HEK293 (cell line): ENCODE data around the gene PTPRJ.

Source experiments
- CTCF ChIA-PET: fragments of 350-600 bp; formaldehyde crosslinking; extraction: SDS; loops from one replicate; lab custom pipeline; 2021; ENCODE audit warnings: antibody characterized with exemption; lab: Yijun Ruan, JAX
- POLR2A ChIA-PET: fragments of 300-600 bp; formaldehyde crosslinking; extraction: SDS; loops from one replicate; lab custom pipeline; 2020; ENCODE audit warnings: antibody characterized with exemption, inconsistent platforms; lab: Yijun Ruan, JAX
- H3K27ac ChIP-seq: fragments of 200-500 bp; sonication (Bioruptor generic); 2 replicates; pipeline ENCODE4 v1.5.1; 2014; ENCODE audit warnings: low read depth, low read length, control low read depth, inconsistent platforms; ENCODE audit errors: extremely low read depth
- H3K36me3 ChIP-seq, 2 experiments: fragments of 200-500 bp in 1 of 2; sonication (Bioruptor generic) in 1 of 2; 1 replicate in 1 of 2; 2 replicates in 1 of 2; pipeline ENCODE4 v1.5.1; 2014 to 2017; ENCODE audit warnings: inconsistent platforms in 2 of 2, low read length in 2 of 2; ENCODE audit not compliant: control insufficient read depth in 2 of 2, insufficient read depth in 1 of 2
- H3K4me1 ChIP-seq: fragments of 200-500 bp; sonication (Bioruptor generic); 2 replicates; pipeline ENCODE4 v1.5.1; 2014; ENCODE audit warnings: mild to moderate bottlenecking, low read length, inconsistent platforms; ENCODE audit not compliant: control insufficient read depth, insufficient read depth
- H3K4me3 ChIP-seq: 2 replicates; pipeline ENCODE4 v1.5.1; 2011; ENCODE audit warnings: low read depth, mild to moderate bottlenecking, control low read depth, low read length, moderate library complexity
- H3K9me3 ChIP-seq: fragments of 200-500 bp; sonication (Bioruptor generic); 2 replicates; pipeline ENCODE4 v1.5.1; 2014; ENCODE audit warnings: low read depth, low read length, inconsistent platforms; ENCODE audit not compliant: control insufficient read depth, insufficient read depth
- BCL11A ChIP-seq: fragments of 450-650 bp; formaldehyde crosslinking; IDR thresholded peaks from 2 replicates; pipeline ENCODE4 v1.5.1; 2016; ENCODE audit warnings: low read depth, missing biosample characterization, missing genetic modification characterization
- HOXC10 ChIP-seq: sonication (generic); formaldehyde crosslinking; IDR thresholded peaks from 2 replicates; pipeline ENCODE4 v1.8.1; 2023; ENCODE audit warnings: mild to moderate bottlenecking, missing genetic modification reagents
- IKZF3 ChIP-seq: fragments of 450-650 bp; IDR thresholded peaks from 2 replicates; pipeline ENCODE4 v1.5.0; 2018; ENCODE audit warnings: missing biosample characterization, mild to moderate bottlenecking, missing genetic modification characterization, moderate library complexity
- KLF7 ChIP-seq: fragments of 450-650 bp; formaldehyde crosslinking; IDR thresholded peaks from 2 replicates; pipeline ENCODE4 v1.5.1; 2016; ENCODE audit warnings: missing biosample characterization, missing genetic modification characterization, borderline replicate concordance
- KLF9 ChIP-seq: fragments of 450-650 bp; formaldehyde crosslinking; IDR thresholded peaks from 2 replicates; pipeline ENCODE4 v1.5.1; 2016; ENCODE audit warnings: missing biosample characterization, missing genetic modification characterization, low read depth
- MYNN ChIP-seq: fragments of 450-650 bp; formaldehyde crosslinking; IDR thresholded peaks from 2 replicates; pipeline ENCODE4 v1.5.1; 2016; ENCODE audit warnings: missing biosample characterization, missing genetic modification characterization, borderline replicate concordance
- PRDM1 ChIP-seq: fragments of 450-650 bp; formaldehyde crosslinking; IDR thresholded peaks from 2 replicates; pipeline ENCODE4; 2016; ENCODE audit warnings: missing biosample characterization, missing genetic modification characterization
- RBAK ChIP-seq: fragments of 450-650 bp; formaldehyde crosslinking; IDR thresholded peaks from 2 replicates; pipeline ENCODE4 v1.5.1; 2016; ENCODE audit warnings: missing biosample characterization, missing genetic modification characterization
- YY1 ChIP-seq: fragments of 450-650 bp; formaldehyde crosslinking; IDR thresholded peaks from 2 replicates; pipeline ENCODE4 v1.5.1; 2018; ENCODE audit warnings: missing biosample characterization, missing genetic modification characterization
- YY2 ChIP-seq: fragments of 450-650 bp; formaldehyde crosslinking; IDR thresholded peaks from 2 replicates; pipeline ENCODE4 v1.5.1; 2016; ENCODE audit warnings: missing biosample characterization, missing genetic modification characterization
- ZNF335 ChIP-seq: fragments of 450-650 bp; formaldehyde crosslinking; conservative IDR thresholded peaks from 2 replicates; pipeline ENCODE4 v1.5.1; 2016; ENCODE audit warnings: missing biosample characterization, missing genetic modification characterization
- ZNF404 ChIP-seq: fragments of 450-650 bp; formaldehyde crosslinking; IDR thresholded peaks from 2 replicates; pipeline ENCODE4 v1.5.1; 2017; ENCODE audit warnings: missing biosample characterization, missing genetic modification characterization
- ZNF510 ChIP-seq: fragments of 450-650 bp; formaldehyde crosslinking; IDR thresholded peaks from 2 replicates; pipeline ENCODE4 v1.5.1; 2018; ENCODE audit warnings: mild to moderate bottlenecking, missing genetic modification characterization, missing biosample characterization; ENCODE audit not compliant: insufficient replicate concordance
- ZNF549 ChIP-seq: fragments of 450-650 bp; IDR thresholded peaks from 2 replicates; pipeline ENCODE4 v1.5.1; 2018; ENCODE audit warnings: missing biosample characterization, missing genetic modification characterization, mild to moderate bottlenecking, inconsistent platforms, moderate library complexity
- ZNF596 ChIP-seq: fragments of 450-650 bp; IDR thresholded peaks from 2 replicates; pipeline ENCODE4 v1.5.0; 2018; ENCODE audit warnings: missing biosample characterization, mild to moderate bottlenecking, missing genetic modification characterization, moderate library complexity
- ZNF624 ChIP-seq: fragments of 450-650 bp; formaldehyde crosslinking; IDR thresholded peaks from 2 replicates; pipeline ENCODE4 v1.5.1; 2017; ENCODE audit warnings: missing biosample characterization, missing genetic modification characterization
- ZNF677 ChIP-seq: fragments of 450-650 bp; IDR thresholded peaks from 2 replicates; pipeline ENCODE4 v1.5.0; 2018; ENCODE audit warnings: missing biosample characterization, mild to moderate bottlenecking, missing genetic modification characterization, moderate library complexity
- ZNF692 ChIP-seq: fragments of 450-650 bp; formaldehyde crosslinking; IDR thresholded peaks from 2 replicates; pipeline ENCODE4 v1.5.1; 2016; ENCODE audit warnings: missing biosample characterization, missing genetic modification characterization
- ZNF707 ChIP-seq: fragments of 450-650 bp; formaldehyde crosslinking; IDR thresholded peaks from 2 replicates; pipeline ENCODE4 v1.5.1; 2016; ENCODE audit warnings: missing biosample characterization, missing genetic modification characterization
- ZNF777 ChIP-seq: fragments of 450-650 bp; formaldehyde crosslinking; IDR thresholded peaks from 2 replicates; pipeline ENCODE4 v1.5.1; 2017; ENCODE audit warnings: missing biosample characterization, missing genetic modification characterization, borderline replicate concordance
- ZNF791 ChIP-seq: fragments of 450-650 bp; formaldehyde crosslinking; IDR thresholded peaks from 2 replicates; pipeline ENCODE4 v1.5.1; 2016; ENCODE audit warnings: missing biosample characterization, missing genetic modification characterization
- ZNF837 ChIP-seq: fragments of 450-650 bp; formaldehyde crosslinking; IDR thresholded peaks from 2 replicates; pipeline ENCODE4 v1.5.1; 2016; ENCODE audit warnings: missing biosample characterization, missing genetic modification characterization
- ZSCAN30 ChIP-seq: fragments of 450-650 bp; IDR thresholded peaks from 2 replicates; pipeline ENCODE4 v1.5.1; 2018; ENCODE audit warnings: missing biosample characterization, mild to moderate bottlenecking, missing genetic modification characterization, moderate library complexity
- TF ChIP-seq, protein P1 (sequence below): fragments of 450-650 bp; formaldehyde crosslinking; IDR thresholded peaks from 2 replicates; pipeline ENCODE4 v1.5.1; 2016; ENCODE audit warnings: missing biosample characterization, missing genetic modification characterization
- TF ChIP-seq, protein P2 (sequence below): fragments of 450-650 bp; formaldehyde crosslinking; IDR thresholded peaks from 2 replicates; pipeline ENCODE4 v1.5.1; 2016; ENCODE audit warnings: missing biosample characterization, missing genetic modification characterization
- TF ChIP-seq, protein P3 (sequence below): fragments of 450-650 bp; formaldehyde crosslinking; IDR thresholded peaks from 2 replicates; pipeline ENCODE4; 2016; ENCODE audit warnings: missing biosample characterization, missing genetic modification characterization

Gene PTPRJ

DNA sequence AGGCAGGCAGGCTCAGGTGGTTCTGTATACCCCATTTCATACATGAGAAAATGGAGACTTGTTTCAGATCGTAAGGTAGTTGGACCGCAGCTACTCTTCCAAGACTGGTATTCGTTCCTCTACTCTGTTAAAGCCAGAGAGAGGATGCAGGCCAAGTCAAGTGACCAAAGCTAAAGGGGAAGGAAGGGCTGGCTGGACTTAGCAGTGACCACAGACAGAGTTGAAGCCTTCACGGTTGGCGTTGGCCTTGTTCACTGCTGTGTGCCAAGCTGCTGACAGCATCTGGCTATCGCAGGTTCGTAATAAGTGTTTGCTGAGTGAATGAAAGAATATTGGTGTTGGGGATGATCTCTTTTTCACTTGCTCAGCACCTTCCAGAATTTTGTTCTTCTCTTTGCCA, 64.2 kb downstream of the PTPRJ start (continued):
- TF ChIP-seq, protein P1, sequence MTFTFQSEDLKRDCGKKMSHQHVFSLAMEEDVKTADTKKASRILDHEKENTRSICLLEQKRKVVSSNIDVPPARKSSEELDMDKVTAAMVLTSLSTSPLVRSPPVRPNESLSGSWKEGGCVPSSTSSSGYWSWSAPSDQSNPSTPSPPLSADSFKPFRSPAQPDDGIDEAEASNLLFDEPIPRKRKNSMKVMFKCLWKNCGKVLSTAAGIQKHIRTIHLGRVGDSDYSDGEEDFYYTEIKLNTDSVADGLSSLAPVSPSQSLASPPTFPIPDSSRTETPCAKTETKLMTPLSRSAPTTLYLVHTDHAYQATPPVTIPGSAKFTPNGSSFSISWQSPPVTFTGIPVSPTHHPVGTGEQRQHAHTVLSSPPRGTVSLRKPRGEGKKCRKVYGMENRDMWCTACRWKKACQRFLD (tag by site-specific recombination) = no peak
- TF ChIP-seq, all 188 proteins: peak for 0

DNA sequence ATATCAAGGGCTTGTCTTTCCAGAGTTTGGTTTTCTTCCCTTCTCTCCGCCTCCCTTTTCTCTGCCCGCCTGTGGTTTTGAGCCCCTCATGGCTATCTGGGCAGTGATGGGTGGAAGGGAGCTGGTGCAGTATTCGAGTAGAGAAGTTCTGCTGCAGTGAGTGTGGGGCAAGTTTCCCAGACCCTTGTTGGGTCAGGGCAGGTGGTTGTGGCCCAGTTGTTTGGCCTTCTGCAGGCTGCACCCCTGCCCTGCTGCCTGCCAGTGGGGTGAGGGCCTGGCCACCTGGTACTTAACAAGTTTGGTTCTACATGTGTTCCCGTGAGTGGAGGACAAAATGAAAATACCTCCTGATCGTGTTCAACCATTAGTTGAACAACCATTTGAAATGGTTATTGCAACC, 65.2 kb downstream of the PTPRJ start:
- H3K4me3 ChIP-seq = no peak overlapping the region
- TF ChIP-seq ZNF404 (tag by site-specific recombination) = no peak
- TF ChIP-seq ZNF791 = no peak
- TF ChIP-seq ZNF596 (tag by site-specific recombination) = no peak
- TF ChIP-seq ZNF777 = no peak
- no peak for TF ChIP-seq MYNN
- TF ChIP-seq ZNF837 = no peak
- no peak for TF ChIP-seq YY2 (tag by site-specific recombination)
- TF ChIP-seq RBAK (tag by site-specific recombination) = no peak
- TF ChIP-seq IKZF3 = no peak
- no peak for TF ChIP-seq ZNF707
- TF ChIP-seq HOXC10 (CRISPR knock-in tag) = no peak
- TF ChIP-seq, all 188 proteins: peak for 0
- ChIA-PET POLR2A (no interaction called here), CTCF (no interaction called here)
- Histone ChIP-seq H3K36me3 (no peaks in the 10 kb centered on the region), H3K9me3 (no peaks in the 10 kb centered on the region), H3K27ac (no peak overlapping the region), H3K4me1 (no peaks in the 10 kb centered on the region)

DNA sequence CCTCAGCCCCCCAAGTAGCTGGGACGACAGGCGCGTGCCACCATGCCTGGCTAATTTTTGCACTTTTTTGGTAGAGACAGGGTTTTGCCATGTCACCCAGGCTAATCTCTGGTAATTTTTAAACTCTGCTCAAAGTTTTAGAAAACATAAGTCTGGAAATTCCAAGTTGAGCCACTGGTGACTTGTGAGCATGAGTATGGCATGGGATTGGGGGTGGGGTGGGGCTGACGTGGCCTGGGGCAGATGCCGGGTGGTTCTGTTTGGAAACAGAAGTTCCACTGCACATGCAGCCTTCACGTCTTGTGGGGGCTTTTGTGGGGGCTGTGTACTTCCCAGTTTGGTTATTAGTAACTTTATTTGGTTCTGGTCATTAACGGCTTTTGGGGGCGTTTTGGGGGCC, 67.3 kb downstream of the PTPRJ start:
- CTCF ChIA-PET = interaction anchor here (1.6 kb wide), 1 partner anchor 113 kb away, joined by 4 read pairs; no protein-coding TSS in a partner anchor
- TF ChIP-seq BCL11A (tag by site-specific recombination) = no peak
- no peak for TF ChIP-seq PRDM1 (tag by site-specific recombination)
- no peak for TF ChIP-seq KLF7 (tag by site-specific recombination)
- TF ChIP-seq ZNF692 (tag by site-specific recombination) = no peak
- TF ChIP-seq, protein P2, sequence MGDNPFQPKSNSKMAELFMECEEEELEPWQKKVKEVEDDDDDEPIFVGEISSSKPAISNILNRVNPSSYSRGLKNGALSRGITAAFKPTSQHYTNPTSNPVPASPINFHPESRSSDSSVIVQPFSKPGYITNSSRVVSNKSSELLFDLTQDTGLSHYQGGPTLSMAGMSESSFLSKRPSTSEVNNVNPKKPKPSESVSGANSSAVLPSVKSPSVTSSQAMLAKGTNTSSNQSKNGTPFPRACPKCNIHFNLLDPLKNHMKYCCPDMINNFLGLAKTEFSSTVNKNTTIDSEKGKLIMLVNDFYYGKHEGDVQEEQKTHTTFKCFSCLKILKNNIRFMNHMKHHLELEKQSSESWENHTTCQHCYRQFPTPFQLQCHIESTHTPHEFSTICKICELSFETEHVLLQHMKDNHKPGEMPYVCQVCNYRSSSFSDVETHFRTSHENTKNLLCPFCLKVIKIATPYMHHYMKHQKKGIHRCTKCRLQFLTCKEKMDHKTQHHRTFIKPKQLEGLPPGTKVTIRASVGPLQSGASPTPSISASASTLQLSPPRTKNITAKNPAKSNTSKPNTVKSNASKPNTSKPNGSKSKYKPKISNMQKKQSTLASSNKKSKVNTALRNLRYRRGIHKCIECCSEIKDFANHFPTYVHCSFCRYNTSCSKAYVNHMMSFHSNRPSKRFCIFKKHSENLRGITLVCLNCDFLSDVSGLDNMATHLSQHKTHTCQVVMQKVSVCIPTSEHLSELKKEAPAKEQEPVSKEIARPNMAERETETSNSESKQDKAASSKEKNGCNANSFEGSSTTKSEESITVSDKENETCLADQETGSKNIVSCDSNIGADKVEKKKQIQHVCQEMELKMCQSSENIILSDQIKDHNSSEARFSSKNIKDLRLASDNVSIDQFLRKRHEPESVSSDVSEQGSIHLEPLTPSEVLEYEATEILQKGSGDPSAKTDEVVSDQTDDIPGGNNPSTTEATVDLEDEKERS (tag by site-specific recombination) = no peak
- no peak for TF ChIP-seq KLF9 (tag by site-specific recombination)
- no peak for TF ChIP-seq ZNF335 (tag by site-specific recombination)
- TF ChIP-seq ZNF510 (tag by site-specific recombination) = no peak
- TF ChIP-seq YY1 = no peak
- TF ChIP-seq ZNF677 (tag by site-specific recombination) = no peak
- TF ChIP-seq ZNF549 (tag by site-specific recombination) = no peak
- TF ChIP-seq ZSCAN30 (tag by site-specific recombination) = no peak
- TF ChIP-seq ZNF624 = no peak
- TF ChIP-seq, protein P3, sequence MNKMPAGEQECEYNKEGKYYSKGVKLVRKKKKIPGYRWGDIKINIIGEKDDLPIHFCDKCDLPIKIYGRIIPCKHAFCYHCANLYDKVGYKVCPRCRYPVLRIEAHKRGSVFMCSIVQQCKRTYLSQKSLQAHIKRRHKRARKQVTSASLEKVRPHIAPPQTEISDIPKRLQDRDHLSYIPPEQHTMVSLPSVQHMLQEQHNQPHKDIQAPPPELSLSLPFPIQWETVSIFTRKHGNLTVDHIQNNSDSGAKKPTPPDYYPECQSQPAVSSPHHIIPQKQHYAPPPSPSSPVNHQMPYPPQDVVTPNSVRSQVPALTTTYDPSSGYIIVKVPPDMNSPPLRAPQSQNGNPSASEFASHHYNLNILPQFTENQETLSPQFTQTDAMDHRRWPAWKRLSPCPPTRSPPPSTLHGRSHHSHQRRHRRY (tag by site-specific recombination) = no peak
- Histone ChIP-seq H3K36me3 (no peaks in the 10 kb centered on the region), H3K4me1 (no peaks in the 10 kb centered on the region), H3K4me3 (no peak overlapping the region), H3K27ac (no peak overlapping the region), H3K9me3 (no peaks in the 10 kb centered on the region)
- POLR2A ChIA-PET = interaction anchor here (0.6 kb wide), 1 partner anchor 33 kb away, joined by 3 read pairs; no protein-coding TSS in a partner anchor
